Raji (cell line): ENCODE measurements around the gene ABAT.

Experiments
- POLR2A ChIP-seq: IDR thresholded peaks from 2 replicates; pipeline ENCODE4 v1.6.1; 2011; ENCODE audit warnings: low read depth, low read length, control low read depth; ENCODE audit not compliant: insufficient read depth

ABAT gene

DNA sequence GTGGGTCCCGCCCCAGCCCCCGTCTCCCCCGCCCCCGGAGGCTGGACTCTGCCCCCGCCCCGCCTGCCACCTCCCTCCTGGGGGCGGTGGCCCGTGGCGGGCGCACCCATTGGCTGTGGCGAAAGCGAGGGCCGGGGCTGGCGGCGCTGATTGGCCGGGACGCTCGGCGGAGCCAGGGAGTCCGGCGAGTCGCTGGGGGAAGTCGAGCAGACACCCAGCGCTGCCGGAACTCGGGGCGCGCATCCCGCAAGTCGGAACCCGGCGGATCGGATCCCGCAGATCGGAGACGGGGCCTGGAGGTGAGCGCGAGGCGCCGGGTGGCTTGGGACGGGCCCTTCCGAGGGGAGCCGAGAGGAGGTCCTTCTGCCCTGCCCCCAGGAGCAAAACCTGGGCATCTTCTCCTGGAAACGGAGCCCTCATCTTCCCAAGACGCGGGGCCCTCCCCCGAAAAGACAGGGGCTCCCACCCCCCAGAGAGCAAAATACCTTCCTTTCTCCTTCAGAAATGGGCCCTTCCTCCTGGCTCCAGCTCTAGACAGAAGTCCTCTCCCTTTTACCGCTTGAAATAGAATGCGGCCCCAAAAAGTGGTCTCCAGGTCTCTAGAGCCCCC is at the start of gene ABAT:
Gene ABAT (plus strand): TSS at position 205 of the 610 bp plus-strand sequence. CDS start 61,123 bp downstream, outside the sequence.
- peak; percentile 50; the same call in 1 of the 2 replicates for TF ChIP-seq POLR2A

- no peak for TF ChIP-seq POLR2A
Observed at GRCh38 chr16:8625491-8626087, 48.8 kb upstream of the ABAT start.

DNA sequence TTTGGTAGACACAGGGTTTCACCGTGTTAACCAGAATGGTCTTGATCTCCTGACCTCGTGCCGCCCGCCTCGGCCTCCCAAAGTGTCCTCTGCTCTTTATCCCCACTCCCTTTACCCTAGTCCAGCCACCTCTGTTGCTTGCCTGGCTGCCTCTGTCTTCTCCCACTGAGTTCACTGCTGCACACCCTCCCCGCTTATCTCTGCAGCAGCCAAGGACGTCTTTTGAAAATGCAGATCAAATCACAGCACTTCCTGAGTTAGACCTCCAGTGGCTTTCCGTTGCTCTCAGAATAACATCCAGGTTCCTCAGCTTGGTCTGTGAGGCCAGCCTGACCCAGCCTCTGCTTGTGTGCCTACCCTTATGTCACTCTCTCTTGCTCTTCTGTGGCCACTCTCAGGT is 47.5 kb upstream of the ABAT start:
- TF ChIP-seq POLR2A = no peak

DNA sequence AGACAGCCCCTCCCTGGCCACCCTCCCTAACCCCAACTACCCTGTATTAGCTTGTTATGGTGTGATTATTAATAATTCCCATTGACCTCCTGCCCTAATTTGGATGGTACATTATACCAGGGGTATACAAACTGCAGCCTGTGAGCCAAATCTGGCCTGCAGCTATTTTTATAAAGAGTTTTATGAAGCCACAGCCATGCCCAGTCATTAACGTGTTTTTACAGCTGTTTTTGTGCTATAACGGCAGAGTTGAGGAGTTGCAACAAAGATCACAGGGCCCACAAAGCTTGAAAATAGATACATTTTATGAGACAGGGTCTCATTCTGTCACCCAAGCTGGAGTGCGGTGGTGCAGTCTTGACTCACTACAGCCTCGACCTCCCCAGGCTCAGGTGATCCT is 47.0 kb upstream of the ABAT start:
- TF ChIP-seq POLR2A = no peak

GRCh38 chr16:8628981-8629725 is 45.3 kb upstream of the ABAT start:
- TF ChIP-seq POLR2A = no peak

DNA sequence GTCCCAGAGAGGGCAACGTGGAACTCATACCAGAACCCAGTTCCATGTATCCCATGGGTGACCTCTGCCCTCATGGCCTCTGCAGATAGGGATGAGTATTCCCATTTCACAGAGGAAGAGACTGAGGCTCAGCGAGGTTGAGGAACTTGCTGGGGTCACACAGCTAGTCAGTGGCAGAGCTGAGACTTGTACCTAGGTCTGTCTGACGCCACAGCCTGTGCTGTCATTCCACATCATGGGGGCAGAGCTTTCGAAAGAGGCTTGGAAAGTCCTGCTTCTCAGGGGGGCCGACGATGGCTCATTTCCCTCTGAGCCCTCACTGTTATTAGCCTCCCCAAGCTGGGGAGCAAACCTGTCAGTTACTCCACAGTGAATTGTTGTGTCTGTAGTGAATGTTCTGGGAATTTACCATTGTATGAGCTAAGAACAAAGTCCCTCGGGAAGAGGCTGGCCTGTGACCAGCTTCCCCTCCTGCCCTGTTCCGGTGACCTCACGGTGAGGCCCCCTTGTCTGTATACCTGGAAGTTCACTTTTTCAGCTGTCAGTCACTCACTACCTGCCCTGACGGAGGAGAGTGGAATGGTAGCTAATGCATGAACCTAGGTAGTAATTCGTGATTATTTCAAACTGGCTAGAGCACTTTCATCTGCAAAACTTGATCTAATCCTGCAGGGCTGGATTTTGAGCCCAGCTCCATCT is 44.0 kb upstream of the ABAT start:
- TF ChIP-seq POLR2A = no peak

DNA sequence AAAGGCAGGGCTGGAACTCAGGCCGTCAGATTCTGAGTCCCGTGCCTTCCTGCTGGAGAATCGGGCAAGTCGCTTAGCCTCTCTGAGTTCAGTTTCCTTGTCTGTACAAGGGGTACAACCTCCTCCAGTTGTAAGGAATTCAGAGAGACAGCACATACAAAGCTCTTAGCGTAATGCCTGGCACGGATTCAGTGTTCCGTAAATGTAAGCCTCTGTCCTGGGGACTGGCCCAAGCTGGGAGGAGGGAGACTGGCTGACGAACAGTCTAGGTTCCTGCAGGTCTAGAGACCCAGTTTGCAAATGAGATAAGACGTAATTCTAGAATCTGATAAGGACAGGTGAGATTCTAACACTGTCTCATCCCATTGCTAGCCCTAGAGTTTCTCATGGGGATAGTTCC is 43.0 kb upstream of the ABAT start:
- TF ChIP-seq POLR2A = no peak

GRCh38 chr16:8631818-8632465 is 42.5 kb upstream of the ABAT start:
- no peak for TF ChIP-seq POLR2A

- no peak for TF ChIP-seq POLR2A
Observed at GRCh38 chr16:8632675-8633182, 41.7 kb upstream of the ABAT start.

DNA sequence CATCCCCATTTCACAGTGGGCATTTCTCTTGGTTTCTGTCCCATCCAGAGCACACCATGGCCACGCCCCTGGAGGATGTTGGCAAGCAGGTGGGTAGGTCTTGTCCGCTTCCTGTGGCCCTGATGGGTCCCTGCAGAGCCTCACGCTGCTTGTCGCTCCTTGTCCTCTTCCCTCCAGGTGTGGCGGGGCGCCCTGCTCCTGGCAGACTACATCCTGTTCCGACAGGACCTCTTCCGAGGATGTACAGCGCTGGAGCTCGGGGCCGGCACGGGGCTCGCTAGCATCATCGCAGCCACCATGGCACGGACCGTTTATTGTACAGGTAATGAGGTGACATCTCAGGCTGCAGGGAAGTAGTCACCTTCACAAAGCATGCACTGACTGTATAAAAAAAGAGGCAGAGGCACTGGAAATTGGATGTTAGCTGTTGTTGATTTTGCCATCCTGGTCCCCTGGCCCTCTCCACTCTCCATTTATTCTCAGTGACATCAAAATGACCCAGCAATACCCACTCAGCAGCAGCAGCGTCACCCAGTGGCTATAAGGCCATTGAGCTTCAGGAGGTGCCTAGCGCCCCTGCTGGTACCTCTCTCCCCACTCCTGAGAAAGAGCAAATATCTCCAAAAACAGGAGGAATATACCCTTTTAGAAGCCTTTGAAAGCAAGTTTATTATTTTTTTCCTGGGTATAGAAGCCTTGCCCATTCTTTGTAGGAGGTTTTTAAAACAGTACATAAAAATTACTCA is 39.3 kb upstream of the ABAT start:
- TF ChIP-seq POLR2A = no peak

DNA sequence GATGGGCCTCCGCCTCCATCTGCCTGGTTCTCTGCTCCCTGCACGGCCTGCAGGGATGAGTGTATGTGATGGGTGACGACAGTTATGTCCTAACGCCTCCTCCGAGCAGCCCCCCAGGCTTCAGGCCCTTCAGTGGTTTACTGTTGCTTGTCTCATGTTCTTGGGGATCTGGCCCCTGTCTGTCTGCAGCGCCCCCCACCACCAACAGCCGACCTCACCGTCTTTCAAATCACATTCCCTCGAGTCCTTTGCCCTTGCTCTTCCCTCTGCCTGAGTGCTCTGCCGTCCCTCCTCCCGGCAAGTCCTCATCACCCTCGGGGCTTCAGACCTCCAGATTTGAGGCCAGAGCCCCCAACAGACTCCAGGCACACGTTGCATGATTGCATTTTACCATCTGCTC is 34.7 kb upstream of the ABAT start:
- no peak for TF ChIP-seq POLR2A

DNA sequence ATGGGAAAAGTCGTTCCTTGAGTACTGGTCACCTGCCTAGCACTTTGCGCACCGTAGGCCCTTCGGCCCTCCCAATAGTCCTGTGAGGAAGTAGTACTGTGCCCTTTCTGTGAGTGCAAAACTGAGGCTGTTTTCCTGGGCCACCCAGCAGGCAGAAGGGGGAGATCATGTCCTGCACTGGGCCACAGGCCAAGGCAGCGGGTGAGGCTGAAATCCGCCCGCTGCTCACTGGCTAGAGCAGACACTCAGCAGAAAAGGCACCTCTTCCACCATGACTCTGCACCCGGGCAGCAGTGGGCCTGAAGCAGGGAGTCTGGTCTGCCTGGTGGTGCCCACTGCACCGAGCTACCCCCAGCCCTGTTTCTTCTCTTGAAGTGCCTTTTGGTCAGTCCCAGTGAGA is 32.7 kb upstream of the ABAT start:
- no peak for TF ChIP-seq POLR2A

GRCh38 chr16:8642146-8642545 is 32.3 kb upstream of the ABAT start:
- no peak for TF ChIP-seq POLR2A
